Suprapubic skin (tissue), 3 donors: Measurements from ENCODE around the gene SP2.

Experiments
- CTCF ChIP-seq, 2 donors: fragments of 200-600 bp in 1 of 2; fragments of 450-650 bp in 1 of 2; sonication (generic) in 1 of 2; IDR thresholded peaks; one replicate each; pipeline ENCODE4 v1.5.1; 2016 to 2019; ENCODE audit warnings: antibody characterized with exemption in 2 of 2, mild to moderate bottlenecking in 1 of 2, moderate library complexity in 1 of 2
- EP300 ChIP-seq: sonication (generic); formaldehyde crosslinking; IDR thresholded peaks from one replicate; pipeline ENCODE4 v1.6.1; 2017; ENCODE audit warnings: antibody characterized with exemption
- POLR2A ChIP-seq, 2 donors: fragments of 450-650 bp; IDR thresholded peaks; one replicate each; pipeline ENCODE4 v1.6.1; 2017; ENCODE audit warnings: antibody characterized with exemption in 2 of 2, mild to moderate bottlenecking in 2 of 2, moderate library complexity in 2 of 2

GRCh38 chr17:47941246-47942095, 45.4 kb downstream of the SP2 start, which contains the start of gene PNPO:
- TF ChIP-seq CTCF (IDR thresholded peaks at IDR 0.05) (no peak), EP300 (no peak), POLR2A (IDR thresholded peaks at IDR 0.05) (peak in 1 of 2 donors; percentile 35)
